IMR-90 (cell line): ENCODE measurements around the gene NAA80. TPM values are rescaled to one million over a fixed set of nuclear protein-coding genes. Genes with fewer than 3 reads are reported as not detected.

ENCODE experiments used
- ATAC-seq: fragments of 200-7000 bp; cut with Tn5 transposase; 2 replicates; pipeline ENCODE4 v1.9.1; 2020; ENCODE audit warnings: low read depth, mild to moderate bottlenecking, moderate library complexity
- BruUV-seq: library from RNA; stranded (reverse); fragments of 400-500 nt; replicated peaks from 2 replicates; lab custom pipeline; 2021; lab: Mats Ljungman, UMichigan
- CTCF ChIA-PET: fragments of 300-600 bp; formaldehyde crosslinking; extraction: SDS; loops from one replicate; lab custom pipeline; 2021; ENCODE audit warnings: antibody characterized with exemption; lab: Yijun Ruan, JAX
- POLR2A ChIA-PET: fragments of 300-600 bp; sonication (Branson Sonifier 250); formaldehyde crosslinking; loops from one replicate; lab custom pipeline; 2022; ENCODE audit warnings: antibody characterized with exemption; ENCODE audit not compliant: unreplicated experiment; lab: Charles Lee
- DNase-seq: peaks from one replicate; pipeline ENCODE4 v3.0.0; 2013
- H2AFZ ChIP-seq: replicated peaks from 2 replicates; pipeline ENCODE3; 2013; ENCODE audit warnings: low read length, mild to moderate bottlenecking; ENCODE audit not compliant: poor library complexity
- H2AK5ac ChIP-seq: 2 replicates; pipeline ENCODE4 v1.6.1; 2013; ENCODE audit warnings: low read depth, low read length, inconsistent platforms
- H2AK9ac ChIP-seq: replicated peaks from 2 replicates; pipeline ENCODE3; 2013; ENCODE audit warnings: mild to moderate bottlenecking, low read depth, low read length, moderate library complexity; ENCODE audit not compliant: poor library complexity
- H2BK120ac ChIP-seq: 2 replicates; pipeline ENCODE4 v1.6.1; 2013; ENCODE audit warnings: low read depth, low read length, inconsistent platforms
- H2BK15ac ChIP-seq: 3 replicates; pipeline ENCODE4 v1.6.1; 2013; ENCODE audit warnings: low read depth, low read length, inconsistent platforms
- H2BK20ac ChIP-seq: 2 replicates; pipeline ENCODE4 v1.6.1; 2013; ENCODE audit warnings: low read depth, mild to moderate bottlenecking, inconsistent platforms, low read length, moderate library complexity
- H2BK5ac ChIP-seq: 2 replicates; pipeline ENCODE4 v1.6.1; 2013; ENCODE audit warnings: mild to moderate bottlenecking, low read depth, low read length, inconsistent platforms; ENCODE audit not compliant: poor library complexity, severe bottlenecking
- H3K14ac ChIP-seq: replicated peaks from 2 replicates; pipeline ENCODE4 v1.6.1; 2013; ENCODE audit warnings: low read depth, low read length, inconsistent platforms
- H3K18ac ChIP-seq: 2 replicates; pipeline ENCODE4 v1.6.1; 2013; ENCODE audit warnings: low read depth, low read length, control low read depth
- H3K23ac ChIP-seq: 2 replicates; pipeline ENCODE4 v1.6.1; 2013; ENCODE audit warnings: low read depth, low read length, inconsistent platforms
- H3K27ac ChIP-seq: 2 replicates; pipeline ENCODE4 v1.5.1; 2013; ENCODE audit warnings: mild to moderate bottlenecking, control low read depth, low read length; ENCODE audit not compliant: insufficient read depth
- H3K27me3 ChIP-seq: 2 replicates; pipeline ENCODE4 v1.6.1; 2013; ENCODE audit warnings: low read length; ENCODE audit not compliant: control insufficient read depth, insufficient read depth
- H3K36me3 ChIP-seq: 2 replicates; pipeline ENCODE4 v1.6.1; 2013; ENCODE audit warnings: low read length, mixed read lengths; ENCODE audit not compliant: control insufficient read depth, insufficient read depth
- H3K4ac ChIP-seq: 2 replicates; pipeline ENCODE4 v1.6.1; 2013; ENCODE audit warnings: low read depth, low read length, inconsistent platforms
- H3K4me1 ChIP-seq: 2 replicates; pipeline ENCODE4 v1.6.1; 2013; ENCODE audit warnings: low read length, mixed read lengths; ENCODE audit not compliant: control insufficient read depth, insufficient read depth
- H3K4me2 ChIP-seq: 2 replicates; pipeline ENCODE4 v1.6.1; 2013; ENCODE audit warnings: low read depth, mild to moderate bottlenecking, control low read depth, low read length, moderate library complexity
- H3K4me3 ChIP-seq: 2 replicates; pipeline ENCODE4 v1.5.1; 2013; ENCODE audit warnings: low read depth, mild to moderate bottlenecking, control low read depth, low read length, moderate library complexity; ENCODE audit not compliant: insufficient read depth
- H3K56ac ChIP-seq: 2 replicates; pipeline ENCODE4 v1.6.1; 2013; ENCODE audit warnings: low read length, inconsistent platforms; ENCODE audit not compliant: insufficient read depth; ENCODE audit errors: extremely low read depth
- H3K79me1 ChIP-seq, 2 experiments: 2 replicates each; pipeline ENCODE4 v1.6.1; 2013; ENCODE audit warnings: low read length in 2 of 2, inconsistent platforms in 1 of 2, low read depth in 1 of 2
- H3K9ac ChIP-seq: 2 replicates; pipeline ENCODE4 v1.6.1; 2013; ENCODE audit warnings: low read depth, low read length, control low read depth
- H3K9me1 ChIP-seq: 2 replicates; pipeline ENCODE4 v1.6.1; 2013; ENCODE audit warnings: low read length, inconsistent platforms; ENCODE audit not compliant: insufficient read depth
- H3K9me3 ChIP-seq: 2 replicates; pipeline ENCODE4 v1.6.1; 2013; ENCODE audit warnings: low read length; ENCODE audit not compliant: control insufficient read depth, insufficient read depth
- H4K20me1 ChIP-seq: 2 replicates; pipeline ENCODE4 v1.6.1; 2013; ENCODE audit warnings: low read length, inconsistent platforms; ENCODE audit not compliant: insufficient read depth
- H4K5ac ChIP-seq: 2 replicates; pipeline ENCODE4 v1.6.1; 2013; ENCODE audit warnings: mild to moderate bottlenecking, low read depth, low read length, control low read depth
- H4K8ac ChIP-seq, 2 experiments: 2 replicates each; pipeline ENCODE4 v1.6.1; 2013; ENCODE audit warnings: low read depth in 2 of 2, low read length in 2 of 2, control low read depth in 1 of 2, inconsistent platforms in 1 of 2
- H4K91ac ChIP-seq: 2 replicates; pipeline ENCODE4 v1.6.1; 2013; ENCODE audit warnings: low read depth, low read length, inconsistent platforms; ENCODE audit not compliant: insufficient read depth
- MAZ ChIP-seq: IDR thresholded peaks from 2 replicates; pipeline ENCODE4 v1.6.1; 2012; ENCODE audit warnings: low read depth, mild to moderate bottlenecking, low read length, improper control_type of control experiment, moderate library complexity, borderline replicate concordance
- WGBS, 2 experiments: methylation state at CpG; one replicate each; pipeline versions ENCODE4 v1.1.5 to v1.1.7; 2013; ENCODE audit warnings: missing lambda C conversion rate in 2 of 2; ENCODE audit not compliant: insufficient read length in 1 of 2; ENCODE audit errors: extremely low coverage in 2 of 2; 5-methylcytosine and 5-hydroxymethylcytosine counted together
- dilution Hi-C: fragments of 300-500 bp; cut with HindIII; formaldehyde crosslinking; loops from one replicate; pipeline ENCODE4 v1.14.3; 2018; ENCODE audit warnings: low sequenced_read_pairs; ENCODE audit not compliant: unreplicated experiment
- in situ Hi-C: fragments of 300-500 bp; cut with MboI; formaldehyde crosslinking; loops from 3 replicates; pipeline ENCODE4 v1.14.3; 2019; ENCODE audit warnings: low sequenced_read_pairs, inconsistent platforms, mixed read lengths
- intact Hi-C: fragments of 100-400 bp; cut with micrococcal nuclease; formaldehyde crosslinking; loops from 2 replicates; pipeline ENCODE4 v1.10.0; 2022
- polyA plus RNA-seq, 3 experiments: library from polyadenylated mRNA; depleted of rRNA; stranded (reverse); fragments of >200 nt; gene quantifications; 2 replicates each; pipeline ENCODE4 v1.2.3, GENCODE V29; 2012; ENCODE audit warnings: low replicate concordance in 1 of 3
- total RNA-seq: library from RNA; depleted of rRNA; stranded (reverse); fragments of >200 nt; gene quantifications from 2 replicates; pipeline ENCODE4 v1.2.3, GENCODE V29; 2012

Gene NAA80
- total and polyA plus RNA-seq, 2 of the 4 experiments (the other 2 are of a cell fraction), result 5.0 to 14.4 TPM

GRCh38 chr3:50296721-50297383 lies 2.4 kb downstream of the NAA80 start:
- peaks cover 13 to 32% of the 10 kb centered on the region in 2 experiments; a peak in 3 of 4 replicates for H3K79me1 ChIP-seq
- H3K27me3 ChIP-seq, result no peaks in the 10 kb centered on the region
- H2AFZ ChIP-seq, result no peak overlapping the region
- BruUV-seq, result no TSS peak
- no peak overlapping the region for H3K56ac ChIP-seq
- H3K4me1 ChIP-seq, result peaks cover 17% of the 10 kb centered on the region
- H3K4me3 ChIP-seq, result no peak overlapping the region
- no peak overlapping the region for H2BK120ac ChIP-seq
- H3K23ac ChIP-seq, result no peak overlapping the region
- H3K9me3 ChIP-seq, result no peaks in the 10 kb centered on the region
- H4K91ac ChIP-seq, result no peak overlapping the region
- H3K14ac ChIP-seq, result no peak overlapping the region
- intact Hi-C loops, result no loop called here
- 90% methylated on average over 8 of the region's 18 CpGs; no CpG with 5 or more reads in 1 of the 2 experiments for WGBS, 2 experiments
- ATAC-seq (no peak), DNase-seq (no peak)
- dilution Hi-C loops, result no loop called here
- ChIA-PET POLR2A (no interaction called here), CTCF (no interaction called here)
- no peaks in the 10 kb centered on the region for H3K36me3 ChIP-seq
- no peak overlapping the region for H2AK9ac ChIP-seq
- H3K9ac ChIP-seq, result no peak overlapping the region
- H2BK20ac ChIP-seq, result no peak overlapping the region
- H4K5ac ChIP-seq, result no peak overlapping the region
- peaks cover 17% of the 10 kb centered on the region for H3K9me1 ChIP-seq
- H2AK5ac ChIP-seq, result no peak overlapping the region
- H4K20me1 ChIP-seq, result no peaks in the 10 kb centered on the region
- in situ Hi-C loops, result no loop called here
- H3K18ac ChIP-seq, result no peak overlapping the region
- no peak for TF ChIP-seq MAZ
- H3K27ac ChIP-seq, result no peak overlapping the region
- H4K8ac ChIP-seq, result no peak overlapping the region
- no peak overlapping the region for H2BK15ac ChIP-seq
- H3K4ac ChIP-seq, result no peak overlapping the region
- H2BK5ac ChIP-seq, result no peak overlapping the region
- no peak overlapping the region for H3K4me2 ChIP-seq
